Measurements from ENCODE around the gene BAHCC1. TPM values are rescaled to one million over a fixed set of nuclear protein-coding genes. Genes with fewer than 3 reads are reported as not detected.

BAHCC1 gene
- total RNA-seq, 1 experiment from 2014 or later = 3.1 TPM

DNA sequence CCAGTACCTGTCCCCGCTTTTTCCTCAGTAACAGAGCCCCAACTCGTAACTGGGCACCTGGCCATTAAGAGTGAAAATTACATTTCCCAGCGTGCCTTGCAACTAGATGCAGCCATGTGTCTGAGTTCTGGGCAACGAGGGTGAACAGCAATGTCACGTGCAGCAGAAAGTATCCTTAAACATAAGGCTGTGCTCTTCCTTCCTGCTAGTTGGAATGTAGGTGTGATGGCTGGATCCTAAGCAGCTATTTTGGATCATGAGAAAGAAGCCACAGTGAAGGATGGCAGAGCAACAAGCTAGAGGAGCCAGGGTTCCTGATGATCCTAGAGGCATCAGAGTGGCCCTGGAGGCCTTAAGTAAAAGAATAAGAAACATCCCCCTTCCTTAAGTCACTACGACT lies 81.4 kb downstream of the BAHCC1 start:
- H4K5ac ChIP-seq (ENCODE audit: insufficient read length, low read depth, low read length) = no peak overlapping the region
- no peak overlapping the region for H2BK5ac ChIP-seq (ENCODE audit: insufficient read length, low read length)
- H3K4me3 Mint-ChIP-seq = no peak overlapping the region
- H3K23me2 ChIP-seq (ENCODE audit: insufficient read length, low read depth, low read length, poor library complexity, severe bottlenecking) = peaks cover 3% of the 10 kb centered on the region
- H3K4me1 ChIP-seq (ENCODE audit: insufficient read depth, low read length) = no peaks in the 10 kb centered on the region; the same call in 1 of the 2 replicates
- H4K8ac ChIP-seq (replicated peaks; ENCODE audit: insufficient read length, low read depth, low read length) = no peak overlapping the region
- H2AFZ ChIP-seq (ENCODE audit: low read length) = no peak overlapping the region
- no peak overlapping the region for H2BK120ac ChIP-seq (ENCODE audit: low read depth, low read length, poor library complexity, severe bottlenecking)
- no peak overlapping the region for H3K56ac ChIP-seq (ENCODE audit: insufficient read length, low read depth, low read length)
- H3K79me2 ChIP-seq (ENCODE audit: insufficient read depth, low read length) = no peaks in the 10 kb centered on the region
- H3K23ac ChIP-seq (ENCODE audit: insufficient read length, low read depth, low read length) = no peak overlapping the region
- H2BK12ac ChIP-seq (ENCODE audit: insufficient read length, low read depth, low read length) = no peak overlapping the region
- H4K91ac ChIP-seq (ENCODE audit: insufficient read length, low read depth, low read length) = no peak overlapping the region
- H2BK20ac ChIP-seq (ENCODE audit: low read depth, low read length, poor library complexity, severe bottlenecking) = no peak overlapping the region
- no peak overlapping the region for H3K4ac ChIP-seq (ENCODE audit: low read depth, low read length)
- H3K79me1 ChIP-seq (ENCODE audit: insufficient read depth, low read depth, low read length, poor library complexity, severe bottlenecking) = no peaks in the 10 kb centered on the region
- H3K4me2 ChIP-seq (ENCODE audit: insufficient read depth, insufficient read length, low read length) = no peak overlapping the region
- H3K18ac ChIP-seq (ENCODE audit: insufficient read length, low read depth, low read length) = no peak overlapping the region
- peaks cover under 1% of the 10 kb centered on the region; the same call in 1 of the 2 replicates for H3K27me3 ChIP-seq (ENCODE audit: insufficient read depth, low read length)
- no peak overlapping the region for H3K14ac ChIP-seq (ENCODE audit: insufficient read depth, low read length)
- H2BK15ac ChIP-seq (ENCODE audit: low read depth, low read length) = no peak overlapping the region
- no CpG with 5 or more reads among the region's 6 CpGs for WGBS (ENCODE audit: extremely low coverage, insufficient read length, low lambda C conversion rate)
- peaks cover 0 to 3% of the 10 kb centered on the region in 2 experiments; a peak in 3 of 4 replicates for H3K4me1 Mint-ChIP-seq
- H2AK5ac ChIP-seq (ENCODE audit: insufficient read length, low read length) = no peak overlapping the region
- no peak overlapping the region for H3K27ac ChIP-seq (ENCODE audit: insufficient read length, low read depth, low read length)
- H3K9me3 ChIP-seq (ENCODE audit: control insufficient read depth, low read depth, low read length) = no peaks in the 10 kb centered on the region
- H4K20me1 ChIP-seq (ENCODE audit: control insufficient read depth, insufficient read depth, insufficient read length) = no peaks in the 10 kb centered on the region
- TF ChIP-seq, protein P1, sequence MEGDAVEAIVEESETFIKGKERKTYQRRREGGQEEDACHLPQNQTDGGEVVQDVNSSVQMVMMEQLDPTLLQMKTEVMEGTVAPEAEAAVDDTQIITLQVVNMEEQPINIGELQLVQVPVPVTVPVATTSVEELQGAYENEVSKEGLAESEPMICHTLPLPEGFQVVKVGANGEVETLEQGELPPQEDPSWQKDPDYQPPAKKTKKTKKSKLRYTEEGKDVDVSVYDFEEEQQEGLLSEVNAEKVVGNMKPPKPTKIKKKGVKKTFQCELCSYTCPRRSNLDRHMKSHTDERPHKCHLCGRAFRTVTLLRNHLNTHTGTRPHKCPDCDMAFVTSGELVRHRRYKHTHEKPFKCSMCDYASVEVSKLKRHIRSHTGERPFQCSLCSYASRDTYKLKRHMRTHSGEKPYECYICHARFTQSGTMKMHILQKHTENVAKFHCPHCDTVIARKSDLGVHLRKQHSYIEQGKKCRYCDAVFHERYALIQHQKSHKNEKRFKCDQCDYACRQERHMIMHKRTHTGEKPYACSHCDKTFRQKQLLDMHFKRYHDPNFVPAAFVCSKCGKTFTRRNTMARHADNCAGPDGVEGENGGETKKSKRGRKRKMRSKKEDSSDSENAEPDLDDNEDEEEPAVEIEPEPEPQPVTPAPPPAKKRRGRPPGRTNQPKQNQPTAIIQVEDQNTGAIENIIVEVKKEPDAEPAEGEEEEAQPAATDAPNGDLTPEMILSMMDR (conservative IDR thresholded peaks at IDR 0.05) = no peak
- peak overlapping the region in 1 of 3 experiments; percentile 59; a peak in 1 of 7 replicates for H3K27ac Mint-ChIP-seq
- no peaks in the 10 kb centered on the region; a peak in 2 of 7 replicates for H3K36me3 Mint-ChIP-seq (ENCODE audit: insufficient read depth in 1 of 3, low read depth in 3 of 3)
- H3K27me3 Mint-ChIP-seq (ENCODE audit: low read depth) = peaks cover 48% of the 10 kb centered on the region
- no peak overlapping the region for H3T11ph ChIP-seq (ENCODE audit: low read length)
- H3K9ac ChIP-seq (ENCODE audit: extremely low read depth, insufficient read length, low read length) = no peak overlapping the region
- H3K9me3 Mint-ChIP-seq = peaks cover 0 to 3% of the 10 kb centered on the region in 2 experiments; a peak in 2 of 5 replicates
- no peak for DNase-seq
